Measurements from ENCODE around the gene ASGR1. TPM values are rescaled to one million over a fixed set of nuclear protein-coding genes. Genes with fewer than 3 reads are reported as not detected.

The ASGR1 gene
- total RNA-seq, 1 experiment from 2014 or later: 3.5 TPM

- no peaks in the 10 kb centered on the region for H3K79me2 ChIP-seq (ENCODE audit: low read depth)
- peaks cover 33% of the 10 kb centered on the region; the same call in 1 of the 2 replicates for H3F3A ChIP-seq (ENCODE audit: insufficient read depth, low read depth)
- no TSS peak for BruUV-seq (replicated peaks)
- no peaks in the 10 kb centered on the region for H3K36me3 ChIP-seq (ENCODE audit: low read depth)
- CTCF ChIA-PET: interaction anchor here (0.9 to 1.0 kb wide), 2 partner anchors 48 to 131 kb away, joined by 3 read pairs; no protein-coding TSS in a partner anchor
- intact Hi-C loops (cut with micrococcal nuclease; ENCODE audit: unreplicated experiment): loop anchor here (1.0 to 5.0 kb wide), 3 partner anchors 40 to 131 kb away; no protein-coding TSS in a partner anchor
- no peak for DNase-seq
- no peaks in the 10 kb centered on the region for H4K20me1 ChIP-seq (ENCODE audit: insufficient read depth)
- H3K4me3 ChIP-seq: peak overlapping the region; percentile 76; the same call in 1 of the 2 replicates
- H3K4me2 ChIP-seq: peak overlapping the region; percentile 98; the same call in 1 of the 2 replicates
- no peak for TF ChIP-seq EZH2 (IDR thresholded peaks at IDR 0.05; ENCODE audit: low read depth)
- TF ChIP-seq, protein P1, sequence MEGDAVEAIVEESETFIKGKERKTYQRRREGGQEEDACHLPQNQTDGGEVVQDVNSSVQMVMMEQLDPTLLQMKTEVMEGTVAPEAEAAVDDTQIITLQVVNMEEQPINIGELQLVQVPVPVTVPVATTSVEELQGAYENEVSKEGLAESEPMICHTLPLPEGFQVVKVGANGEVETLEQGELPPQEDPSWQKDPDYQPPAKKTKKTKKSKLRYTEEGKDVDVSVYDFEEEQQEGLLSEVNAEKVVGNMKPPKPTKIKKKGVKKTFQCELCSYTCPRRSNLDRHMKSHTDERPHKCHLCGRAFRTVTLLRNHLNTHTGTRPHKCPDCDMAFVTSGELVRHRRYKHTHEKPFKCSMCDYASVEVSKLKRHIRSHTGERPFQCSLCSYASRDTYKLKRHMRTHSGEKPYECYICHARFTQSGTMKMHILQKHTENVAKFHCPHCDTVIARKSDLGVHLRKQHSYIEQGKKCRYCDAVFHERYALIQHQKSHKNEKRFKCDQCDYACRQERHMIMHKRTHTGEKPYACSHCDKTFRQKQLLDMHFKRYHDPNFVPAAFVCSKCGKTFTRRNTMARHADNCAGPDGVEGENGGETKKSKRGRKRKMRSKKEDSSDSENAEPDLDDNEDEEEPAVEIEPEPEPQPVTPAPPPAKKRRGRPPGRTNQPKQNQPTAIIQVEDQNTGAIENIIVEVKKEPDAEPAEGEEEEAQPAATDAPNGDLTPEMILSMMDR (conservative IDR thresholded peaks at IDR 0.05): no peak
- H3K9me3 ChIP-seq (ENCODE audit: insufficient read depth, low read depth): peaks cover 7% of the 10 kb centered on the region; the same call in 1 of the 2 replicates
- H3K4me1 ChIP-seq (replicated peaks; ENCODE audit: insufficient read depth): peaks cover 4% of the 10 kb centered on the region
- no peaks in the 10 kb centered on the region for H3K9me2 ChIP-seq (ENCODE audit: insufficient read depth)
- no peak overlapping the region for H2AFZ ChIP-seq
- no peaks in the 10 kb centered on the region for H3K27me3 ChIP-seq (ENCODE audit: insufficient read depth, low read depth)
- POLR2A ChIA-PET (ENCODE audit: unreplicated experiment): no interaction called here
- no peak overlapping the region for H3K27ac ChIP-seq
These were observed 2.4 kb downstream of the ASGR1 start for GRCh38 chr17:7176841-7177190.

DNA sequence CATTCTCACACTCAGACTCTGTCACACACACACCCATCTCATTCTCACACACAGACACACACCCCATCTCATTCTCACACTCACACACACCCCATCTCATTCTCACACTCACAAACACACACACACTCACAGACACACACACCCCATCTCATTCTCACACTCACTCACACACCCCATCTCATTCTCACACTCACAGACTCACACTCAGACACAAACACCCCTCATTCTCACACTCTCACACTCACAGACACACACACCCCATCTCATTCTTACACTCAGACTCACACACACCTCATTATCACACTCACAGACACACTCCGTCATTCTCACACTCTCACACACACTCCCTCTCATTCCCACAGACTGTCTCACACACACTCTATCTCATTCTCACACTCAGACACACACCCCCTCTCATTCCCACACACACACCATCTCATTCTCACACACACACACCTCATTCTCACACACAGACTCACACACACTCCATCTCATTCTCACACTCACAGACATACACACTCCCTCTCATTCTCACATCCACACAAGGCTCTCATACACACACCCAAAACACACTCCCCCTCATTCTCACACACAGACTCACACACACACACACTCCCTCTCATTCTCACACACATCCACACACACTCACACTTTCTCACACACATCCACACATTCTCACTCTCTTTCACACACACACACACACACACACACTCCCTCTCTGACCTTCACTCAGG lies 2.9 kb downstream of the ASGR1 start:
- intact Hi-C loops (cut with micrococcal nuclease; ENCODE audit: unreplicated experiment): loop anchor here (5.0 kb wide), 1 partner anchor 39 kb away; no protein-coding TSS in a partner anchor
- no TSS peak for BruUV-seq (replicated peaks)
- no peaks in the 10 kb centered on the region for H3K79me2 ChIP-seq (ENCODE audit: low read depth)
- no peak overlapping the region for H3K27ac ChIP-seq
- H3K36me3 ChIP-seq (ENCODE audit: low read depth): no peaks in the 10 kb centered on the region
- H3K4me2 ChIP-seq: no peak overlapping the region
- CTCF ChIA-PET: interaction anchor here (0.9 to 1.0 kb wide), 2 partner anchors 47 to 131 kb away, joined by 3 read pairs; no protein-coding TSS in a partner anchor
- H3K4me1 ChIP-seq (replicated peaks; ENCODE audit: insufficient read depth): peaks cover 5% of the 10 kb centered on the region
- H3K9me3 ChIP-seq (ENCODE audit: insufficient read depth, low read depth): peaks cover 7% of the 10 kb centered on the region; the same call in 1 of the 2 replicates
- no peaks in the 10 kb centered on the region for H3K27me3 ChIP-seq (ENCODE audit: insufficient read depth, low read depth)
- POLR2A ChIA-PET (ENCODE audit: unreplicated experiment): no interaction called here
- peaks cover 33% of the 10 kb centered on the region; the same call in 1 of the 2 replicates for H3F3A ChIP-seq (ENCODE audit: insufficient read depth, low read depth)
- no peaks in the 10 kb centered on the region for H4K20me1 ChIP-seq (ENCODE audit: insufficient read depth)
- H2AFZ ChIP-seq: no peak overlapping the region
- H3K9me2 ChIP-seq (ENCODE audit: insufficient read depth): no peaks in the 10 kb centered on the region
- no peak overlapping the region for H3K4me3 ChIP-seq
- DNase-seq: no peak
- no peak for TF ChIP-seq EZH2 (IDR thresholded peaks at IDR 0.05; ENCODE audit: low read depth)
- TF ChIP-seq, protein P1 (conservative IDR thresholded peaks at IDR 0.05): no peak

DNA sequence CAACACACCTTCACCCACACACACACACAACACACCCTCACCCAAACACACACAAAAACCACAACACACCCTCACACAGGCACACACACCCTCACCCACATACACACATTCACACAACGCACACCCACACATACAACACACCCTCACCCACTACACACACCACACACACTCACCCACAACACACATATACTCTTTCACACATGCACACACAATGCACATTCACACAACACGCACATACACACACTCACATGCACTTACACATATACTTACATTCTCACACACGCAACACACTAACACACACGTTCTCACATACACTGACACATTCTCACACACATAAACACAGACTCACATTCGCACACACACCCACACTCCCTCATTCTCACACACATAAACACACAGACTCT lies 3.8 kb downstream of the ASGR1 start:
- no peaks in the 10 kb centered on the region for H3K27me3 ChIP-seq (ENCODE audit: insufficient read depth, low read depth)
- no peak for DNase-seq
- TF ChIP-seq, protein P1 (conservative IDR thresholded peaks at IDR 0.05): no peak
- TF ChIP-seq EZH2 (IDR thresholded peaks at IDR 0.05; ENCODE audit: low read depth): no peak
- H3K9me2 ChIP-seq (ENCODE audit: insufficient read depth): no peaks in the 10 kb centered on the region
- H2AFZ ChIP-seq: no peak overlapping the region
- H3K9me3 ChIP-seq (ENCODE audit: insufficient read depth, low read depth): peaks cover 7% of the 10 kb centered on the region; the same call in 1 of the 2 replicates
- no peaks in the 10 kb centered on the region for H4K20me1 ChIP-seq (ENCODE audit: insufficient read depth)
- intact Hi-C loops (cut with micrococcal nuclease; ENCODE audit: unreplicated experiment): loop anchor here (5.0 kb wide), 1 partner anchor 38 kb away; no protein-coding TSS in a partner anchor
- BruUV-seq (replicated peaks): no TSS peak
- H3K4me3 ChIP-seq: no peak overlapping the region
- H3K79me2 ChIP-seq (ENCODE audit: low read depth): no peaks in the 10 kb centered on the region
- ChIA-PET CTCF (no interaction called here), POLR2A (ENCODE audit: unreplicated experiment) (no interaction called here)
- H3K4me1 ChIP-seq (replicated peaks; ENCODE audit: insufficient read depth): peaks cover 8% of the 10 kb centered on the region
- H3F3A ChIP-seq (ENCODE audit: insufficient read depth, low read depth): peaks cover 27% of the 10 kb centered on the region; the same call in 1 of the 2 replicates
- no peaks in the 10 kb centered on the region for H3K36me3 ChIP-seq (ENCODE audit: low read depth)
- H3K27ac ChIP-seq: no peak overlapping the region
- H3K4me2 ChIP-seq: no peak overlapping the region
